A549 (cell line): ENCODE data around the gene MAML2. TPM values are rescaled to one million over a fixed set of nuclear protein-coding genes. Genes with fewer than 3 reads are reported as not detected.
A peak's percentile ranks its signal among the peaks of the same experiment; 100 is the strongest.

Experiments
- ATAC-seq, 2 experiments: fragments of 200-7000 bp in 1 of 2; fragments of >200 bp in 1 of 2; cut with Nextera tagmentation in 1 of 2; cut with Tn5 transposase in 1 of 2; 3 replicates each; pipeline versions ENCODE4 v1.8.0 to v1.9.1; 2018 to 2020; ENCODE audit warnings: mild to moderate bottlenecking in 1 of 2, moderate library complexity in 1 of 2
- CTCF ChIA-PET: fragments of 300-600 bp; sonication (Branson Sonifier 250); formaldehyde crosslinking; extraction: SDS; loops from one replicate; lab custom pipeline; 2021; ENCODE audit warnings: antibody characterized with exemption, inconsistent platforms; lab: Yijun Ruan, JAX
- POLR2A ChIA-PET: fragments of 350-600 bp; formaldehyde crosslinking; extraction: SDS; loops from one replicate; lab custom pipeline; 2021; ENCODE audit warnings: antibody characterized with exemption, inconsistent platforms; lab: Yijun Ruan, JAX
- DNase-seq, 2 experiments: peaks; one replicate each; pipeline versions ENCODE4 v3.0.0 to v3.0.0-alpha.2; 2011 to 2016; ENCODE audit warnings: low read depth in 1 of 2, low spot score in 1 of 2
- FAIRE-seq: peaks from 2 replicates; lab custom pipeline; 2011; peaks lifted over from hg19 to GRCh38; lab: Jason Lieb, UNC
- H3K27ac ChIP-seq, 2 experiments: fragments of >200 bp; sonication (Bioruptor Twin); formaldehyde crosslinking; 3 replicates each; pipeline ENCODE4 v1.5.1; 2016 to 2017
- H3K4me1 ChIP-seq: fragments of >200 bp; sonication (Bioruptor Twin); formaldehyde crosslinking; 3 replicates; pipeline ENCODE4 v1.6.1; 2016
- H3K4me2 ChIP-seq: fragments of >200 bp; sonication (Bioruptor Twin); formaldehyde crosslinking; 3 replicates; pipeline ENCODE4 v1.6.1; 2016
- H3K4me3 ChIP-seq: fragments of >200 bp; sonication (Bioruptor Twin); formaldehyde crosslinking; 3 replicates; pipeline ENCODE4 v1.5.1; 2016
- H3K9me3 ChIP-seq: fragments of >200 bp; sonication (Bioruptor Twin); formaldehyde crosslinking; 3 replicates; pipeline ENCODE4 v1.6.1; 2016
- BHLHE40 ChIP-seq: IDR thresholded peaks from 2 replicates; pipeline ENCODE4 v1.6.1; 2012; ENCODE audit warnings: low read depth, low read length, inconsistent platforms
- CBX2 ChIP-seq: fragments of 200-600 bp; sonication (generic); IDR thresholded peaks from 2 replicates; pipeline ENCODE4 v1.6.1; 2016; ENCODE audit warnings: low read depth, mild to moderate bottlenecking, borderline replicate concordance
- CEBPB ChIP-seq, 2 experiments: fragments of >200 bp in 1 of 2; sonication (Bioruptor Twin) in 1 of 2; formaldehyde crosslinking in 1 of 2; IDR thresholded peaks; 2 replicates each; pipeline ENCODE4 v1.6.1; 2012 to 2016
- EHF ChIP-seq: fragments of 250-450 bp; sonication (Bioruptor Pico); IDR thresholded peaks from 2 replicates; pipeline ENCODE4 v1.5.0; 2020; ENCODE audit warnings: mild to moderate bottlenecking
- EHMT2 ChIP-seq: fragments of 200-600 bp; sonication (generic); IDR thresholded peaks from 2 replicates; pipeline ENCODE4 v1.6.1; 2016; ENCODE audit warnings: antibody characterized with exemption, low read depth, mild to moderate bottlenecking, moderate library complexity
- EP300 ChIP-seq, 2 experiments: fragments of >200 bp; sonication (Bioruptor Twin); formaldehyde crosslinking; IDR thresholded peaks; 2 replicates in 1 of 2; 3 replicates in 1 of 2; pipeline ENCODE4 v1.6.1; 2016 to 2017
- FOSB ChIP-seq: fragments of 250-450 bp; sonication (Bioruptor Pico); IDR thresholded peaks from 2 replicates; pipeline ENCODE4 v1.5.0; 2020; ENCODE audit warnings: mild to moderate bottlenecking, moderate library complexity
- GATA3 ChIP-seq: IDR thresholded peaks from 2 replicates; pipeline ENCODE4 v1.6.1; 2012; ENCODE audit warnings: borderline replicate concordance
- HOXA7 ChIP-seq: fragments of 250-450 bp; sonication (Bioruptor Pico); IDR thresholded peaks from 2 replicates; pipeline ENCODE4 v1.5.0; 2020; ENCODE audit warnings: mild to moderate bottlenecking, moderate library complexity
- HOXB13 ChIP-seq: fragments of 250-450 bp; sonication (Bioruptor Pico); IDR thresholded peaks from 2 replicates; pipeline ENCODE4 v1.5.0; 2020; ENCODE audit warnings: low read depth, mild to moderate bottlenecking, moderate library complexity
- HOXB5 ChIP-seq: fragments of 250-450 bp; sonication (Bioruptor Pico); IDR thresholded peaks from 2 replicates; pipeline ENCODE4 v1.5.0; 2020; ENCODE audit warnings: mild to moderate bottlenecking, moderate library complexity
- KDM1A ChIP-seq: fragments of 200-600 bp; sonication (generic); IDR thresholded peaks from 2 replicates; pipeline ENCODE4 v1.6.1; 2016; ENCODE audit warnings: low read depth, mild to moderate bottlenecking
- MAX ChIP-seq: IDR thresholded peaks from 2 replicates; pipeline ENCODE4 v1.6.1; 2012
- MAZ ChIP-seq: fragments of 150-350 bp; IDR thresholded peaks from 2 replicates; pipeline ENCODE4 v1.6.1; 2014; ENCODE audit warnings: antibody characterized with exemption, low read depth, low read length, borderline replicate concordance
- NFE2L2 ChIP-seq: fragments of 150-350 bp; conservative IDR thresholded peaks from 2 replicates; pipeline ENCODE4 v1.6.1; 2014; ENCODE audit warnings: low read length
- NR3C1 ChIP-seq: fragments of >200 bp; sonication (Bioruptor Twin); formaldehyde crosslinking; IDR thresholded peaks from 3 replicates; pipeline ENCODE4 v1.6.1; 2017
- PHF8 ChIP-seq: fragments of 200-600 bp; sonication (generic); IDR thresholded peaks from 2 replicates; pipeline ENCODE4 v1.6.1; 2016; ENCODE audit warnings: low read depth, mild to moderate bottlenecking, antibody characterized with exemption, moderate library complexity, borderline replicate concordance
- POLR2A ChIP-seq: IDR thresholded peaks from 2 replicates; pipeline ENCODE4 v1.6.1; 2012; ENCODE audit warnings: mild to moderate bottlenecking, low read length
- POLR2AphosphoS2 ChIP-seq: conservative IDR thresholded peaks from 2 replicates; pipeline ENCODE4 v1.6.1; 2012; ENCODE audit warnings: low read length, improper control_type of control experiment, inconsistent platforms
- RFX5 ChIP-seq: fragments of 450-650 bp; IDR thresholded peaks from 2 replicates; pipeline ENCODE4 v1.7.1; 2014; ENCODE audit warnings: antibody characterized with exemption, mild to moderate bottlenecking, moderate library complexity
- RNF2 ChIP-seq: fragments of 200-600 bp; sonication (generic); IDR thresholded peaks from 2 replicates; pipeline ENCODE4 v1.6.1; 2016; ENCODE audit warnings: low read depth, mild to moderate bottlenecking, antibody characterized with exemption, moderate library complexity, borderline replicate concordance
- SREBF2 ChIP-seq: fragments of 450-650 bp; IDR thresholded peaks from 2 replicates; pipeline ENCODE4 v1.6.1; 2014; ENCODE audit warnings: mild to moderate bottlenecking, moderate library complexity
- USF2 ChIP-seq: fragments of 450-650 bp; IDR thresholded peaks from 2 replicates; pipeline ENCODE4 v1.6.1; 2014; ENCODE audit warnings: antibody characterized with exemption
- ZC3H11A ChIP-seq: fragments of 450-650 bp; IDR thresholded peaks from 2 replicates; pipeline ENCODE4 v1.6.1; 2014; ENCODE audit warnings: antibody characterized with exemption, mild to moderate bottlenecking
- ZFP36 ChIP-seq: fragments of 450-650 bp; IDR thresholded peaks from 2 replicates; pipeline ENCODE4 v1.6.1; 2014; ENCODE audit warnings: borderline replicate concordance; ENCODE audit not compliant: partially characterized antibody
- WGBS: methylation state at CpG from one replicate; pipeline ENCODE4 v1.1.6; 2017; ENCODE audit errors: missing lambda C conversion rate; 5-methylcytosine and 5-hydroxymethylcytosine counted together
- polyA plus RNA-seq, 4 experiments: library from polyadenylated mRNA; depleted of rRNA in 3 of 4; stranded (reverse); fragments of >200 nt; fragmentation: RNase III in 1 of 4; extraction: RNeasy Plus Mini Kit Qiagen cat#74134 plus additional on column Dnase treatment in 1 of 4; gene quantifications; 2 replicates in 3 of 4; 3 replicates in 1 of 4; pipeline ENCODE4 v1.2.3, GENCODE V29; 2011 to 2017
- TF ChIP-seq, protein P1 (sequence below): IDR thresholded peaks from 2 replicates; pipeline ENCODE4 v1.6.1; 2012
- TF ChIP-seq, protein P2 (sequence below): fragments of 200-600 bp; sonication (generic); IDR thresholded peaks from 2 replicates; pipeline ENCODE4 v1.6.1; 2016; ENCODE audit warnings: antibody characterized with exemption, mild to moderate bottlenecking, moderate library complexity
- TF ChIP-seq, protein P3 (sequence below): fragments of >200 bp; sonication (Bioruptor Twin); formaldehyde crosslinking; IDR thresholded peaks from 3 replicates; pipeline ENCODE4 v1.5.1; 2016
- TF ChIP-seq, protein P4 (sequence below): fragments of 250-450 bp; sonication (Bioruptor Pico); IDR thresholded peaks from 2 replicates; pipeline ENCODE4 v1.5.0; 2021; ENCODE audit warnings: mild to moderate bottlenecking, moderate library complexity, borderline replicate concordance
- TF ChIP-seq, protein P5 (sequence below): fragments of 150-350 bp; IDR thresholded peaks from 2 replicates; pipeline ENCODE4 v1.6.1; 2014; ENCODE audit warnings: low read depth, mild to moderate bottlenecking, low read length

MAML2 gene
- polyA plus RNA-seq, 2 of the 4 experiments (the other 2 are of a cell fraction) = 1.5 to 2.5 TPM

- WGBS = 3% methylated on average over 19 of the region's 19 CpGs
- DNase-seq (peak; percentile 83 to 96), FAIRE-seq (peak; percentile 7), ATAC-seq (peak; percentile 99 to 100)
- H3K4me2 ChIP-seq = peak overlapping the region; percentile 92
- H3K4me1 ChIP-seq = peaks cover 36% of the 10 kb centered on the region
- H3K9me3 ChIP-seq = no peaks in the 10 kb centered on the region
- ChIA-PET CTCF (interaction anchor here (0.5 to 2.4 kb wide), 12 partner anchors 12 to 407 kb away, joined by 3 to 16 read pairs (median 4); partner anchors contain the start of gene MAML2), POLR2A (interaction anchor here (0.6 to 2.4 kb wide), 13 partner anchors 11 to 1287 kb away, joined by 3 to 14 read pairs (median 5); partner anchors contain the start of genes CCDC82, JRKL and MAML2)
- H3K4me3 ChIP-seq = peak overlapping the region; percentile 43
- H3K27ac ChIP-seq = peak overlapping the region; percentile 81 to 89
- TF ChIP-seq, protein P1, sequence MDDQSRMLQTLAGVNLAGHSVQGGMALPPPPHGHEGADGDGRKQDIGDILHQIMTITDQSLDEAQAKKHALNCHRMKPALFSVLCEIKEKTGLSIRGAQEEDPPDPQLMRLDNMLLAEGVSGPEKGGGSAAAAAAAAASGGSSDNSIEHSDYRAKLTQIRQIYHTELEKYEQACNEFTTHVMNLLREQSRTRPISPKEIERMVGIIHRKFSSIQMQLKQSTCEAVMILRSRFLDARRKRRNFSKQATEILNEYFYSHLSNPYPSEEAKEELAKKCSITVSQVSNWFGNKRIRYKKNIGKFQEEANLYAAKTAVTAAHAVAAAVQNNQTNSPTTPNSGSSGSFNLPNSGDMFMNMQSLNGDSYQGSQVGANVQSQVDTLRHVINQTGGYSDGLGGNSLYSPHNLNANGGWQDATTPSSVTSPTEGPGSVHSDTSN = no peak
- TF ChIP-seq ZFP36 (peak; percentile 67), POLR2AphosphoS2 (no peak), RFX5 (no peak), FOSB (CRISPR knock-in tag) (no peak), USF2 (no peak), POLR2A (no peak), HOXA7 (CRISPR knock-in tag) (no peak), RNF2 (no peak), ZC3H11A (no peak), GATA3 (0 out of 2 replicates have a peak, but pooled peaks have one; percentile 18), EHMT2 (no peak), KDM1A (no peak), BHLHE40 (peak; percentile 41; the same call in 1 of the 2 replicates), NR3C1 (no peak), MAX (peak; percentile 86), SREBF2 (no peak), EP300 (IDR thresholded peaks at IDR 0.05) (no peak), EHF (CRISPR knock-in tag) (no peak), MAZ (no peak), NFE2L2 (no peak), HOXB5 (CRISPR knock-in tag) (no peak), HOXB13 (CRISPR knock-in tag) (no peak), CBX2 (no peak), CEBPB (IDR thresholded peaks at IDR 0.05) (peak in 1 of 2 experiments; percentile 46; a peak in 1 of 4 replicates), PHF8 (no peak)
- TF ChIP-seq, protein P2, sequence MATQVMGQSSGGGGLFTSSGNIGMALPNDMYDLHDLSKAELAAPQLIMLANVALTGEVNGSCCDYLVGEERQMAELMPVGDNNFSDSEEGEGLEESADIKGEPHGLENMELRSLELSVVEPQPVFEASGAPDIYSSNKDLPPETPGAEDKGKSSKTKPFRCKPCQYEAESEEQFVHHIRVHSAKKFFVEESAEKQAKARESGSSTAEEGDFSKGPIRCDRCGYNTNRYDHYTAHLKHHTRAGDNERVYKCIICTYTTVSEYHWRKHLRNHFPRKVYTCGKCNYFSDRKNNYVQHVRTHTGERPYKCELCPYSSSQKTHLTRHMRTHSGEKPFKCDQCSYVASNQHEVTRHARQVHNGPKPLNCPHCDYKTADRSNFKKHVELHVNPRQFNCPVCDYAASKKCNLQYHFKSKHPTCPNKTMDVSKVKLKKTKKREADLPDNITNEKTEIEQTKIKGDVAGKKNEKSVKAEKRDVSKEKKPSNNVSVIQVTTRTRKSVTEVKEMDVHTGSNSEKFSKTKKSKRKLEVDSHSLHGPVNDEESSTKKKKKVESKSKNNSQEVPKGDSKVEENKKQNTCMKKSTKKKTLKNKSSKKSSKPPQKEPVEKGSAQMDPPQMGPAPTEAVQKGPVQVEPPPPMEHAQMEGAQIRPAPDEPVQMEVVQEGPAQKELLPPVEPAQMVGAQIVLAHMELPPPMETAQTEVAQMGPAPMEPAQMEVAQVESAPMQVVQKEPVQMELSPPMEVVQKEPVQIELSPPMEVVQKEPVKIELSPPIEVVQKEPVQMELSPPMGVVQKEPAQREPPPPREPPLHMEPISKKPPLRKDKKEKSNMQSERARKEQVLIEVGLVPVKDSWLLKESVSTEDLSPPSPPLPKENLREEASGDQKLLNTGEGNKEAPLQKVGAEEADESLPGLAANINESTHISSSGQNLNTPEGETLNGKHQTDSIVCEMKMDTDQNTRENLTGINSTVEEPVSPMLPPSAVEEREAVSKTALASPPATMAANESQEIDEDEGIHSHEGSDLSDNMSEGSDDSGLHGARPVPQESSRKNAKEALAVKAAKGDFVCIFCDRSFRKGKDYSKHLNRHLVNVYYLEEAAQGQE = peak; percentile 90
- TF ChIP-seq, protein P3, sequence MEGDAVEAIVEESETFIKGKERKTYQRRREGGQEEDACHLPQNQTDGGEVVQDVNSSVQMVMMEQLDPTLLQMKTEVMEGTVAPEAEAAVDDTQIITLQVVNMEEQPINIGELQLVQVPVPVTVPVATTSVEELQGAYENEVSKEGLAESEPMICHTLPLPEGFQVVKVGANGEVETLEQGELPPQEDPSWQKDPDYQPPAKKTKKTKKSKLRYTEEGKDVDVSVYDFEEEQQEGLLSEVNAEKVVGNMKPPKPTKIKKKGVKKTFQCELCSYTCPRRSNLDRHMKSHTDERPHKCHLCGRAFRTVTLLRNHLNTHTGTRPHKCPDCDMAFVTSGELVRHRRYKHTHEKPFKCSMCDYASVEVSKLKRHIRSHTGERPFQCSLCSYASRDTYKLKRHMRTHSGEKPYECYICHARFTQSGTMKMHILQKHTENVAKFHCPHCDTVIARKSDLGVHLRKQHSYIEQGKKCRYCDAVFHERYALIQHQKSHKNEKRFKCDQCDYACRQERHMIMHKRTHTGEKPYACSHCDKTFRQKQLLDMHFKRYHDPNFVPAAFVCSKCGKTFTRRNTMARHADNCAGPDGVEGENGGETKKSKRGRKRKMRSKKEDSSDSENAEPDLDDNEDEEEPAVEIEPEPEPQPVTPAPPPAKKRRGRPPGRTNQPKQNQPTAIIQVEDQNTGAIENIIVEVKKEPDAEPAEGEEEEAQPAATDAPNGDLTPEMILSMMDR = no peak
- TF ChIP-seq, protein P4, sequence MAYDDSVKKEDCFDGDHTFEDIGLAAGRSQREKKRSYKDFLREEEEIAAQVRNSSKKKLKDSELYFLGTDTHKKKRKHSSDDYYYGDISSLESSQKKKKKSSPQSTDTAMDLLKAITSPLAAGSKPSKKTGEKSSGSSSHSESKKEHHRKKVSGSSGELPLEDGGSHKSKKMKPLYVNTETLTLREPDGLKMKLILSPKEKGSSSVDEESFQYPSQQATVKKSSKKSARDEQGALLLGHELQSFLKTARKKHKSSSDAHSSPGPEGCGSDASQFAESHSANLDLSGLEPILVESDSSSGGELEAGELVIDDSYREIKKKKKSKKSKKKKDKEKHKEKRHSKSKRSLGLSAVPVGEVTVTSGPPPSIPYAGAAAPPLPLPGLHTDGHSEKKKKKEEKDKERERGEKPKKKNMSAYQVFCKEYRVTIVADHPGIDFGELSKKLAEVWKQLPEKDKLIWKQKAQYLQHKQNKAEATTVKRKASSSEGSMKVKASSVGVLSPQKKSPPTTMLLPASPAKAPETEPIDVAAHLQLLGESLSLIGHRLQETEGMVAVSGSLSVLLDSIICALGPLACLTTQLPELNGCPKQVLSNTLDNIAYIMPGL (CRISPR knock-in tag) = no peak
- TF ChIP-seq, protein P5, sequence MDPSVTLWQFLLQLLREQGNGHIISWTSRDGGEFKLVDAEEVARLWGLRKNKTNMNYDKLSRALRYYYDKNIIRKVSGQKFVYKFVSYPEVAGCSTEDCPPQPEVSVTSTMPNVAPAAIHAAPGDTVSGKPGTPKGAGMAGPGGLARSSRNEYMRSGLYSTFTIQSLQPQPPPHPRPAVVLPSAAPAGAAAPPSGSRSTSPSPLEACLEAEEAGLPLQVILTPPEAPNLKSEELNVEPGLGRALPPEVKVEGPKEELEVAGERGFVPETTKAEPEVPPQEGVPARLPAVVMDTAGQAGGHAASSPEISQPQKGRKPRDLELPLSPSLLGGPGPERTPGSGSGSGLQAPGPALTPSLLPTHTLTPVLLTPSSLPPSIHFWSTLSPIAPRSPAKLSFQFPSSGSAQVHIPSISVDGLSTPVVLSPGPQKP = peak; percentile 95
Observed at GRCh38 chr11:96242971-96243647, 99.9 kb downstream of the MAML2 start.
